Mesenchymal stem cell (in vitro differentiated cells and primary cell): ENCODE data around the gene ZNF558.

Experiments
- DNase-seq: peaks from one replicate; pipeline ENCODE4 v3.0.0-alpha.2; 2013
- H2AFZ ChIP-seq: one replicate; pipeline ENCODE4 v1.6.1; 2013; ENCODE audit warnings: low read depth, mild to moderate bottlenecking, control low read depth, inconsistent platforms, low read length, moderate library complexity
- H2AK5ac ChIP-seq: 2 replicates; pipeline ENCODE4 v1.6.1; 2013; ENCODE audit warnings: low read length, moderate library complexity, mild to moderate bottlenecking, inconsistent platforms; ENCODE audit not compliant: severe bottlenecking
- H2BK120ac ChIP-seq: one replicate; pipeline ENCODE4 v1.6.1; 2013; ENCODE audit warnings: low read depth, mild to moderate bottlenecking, inconsistent platforms, low read length, moderate library complexity
- H2BK12ac ChIP-seq, 2 experiments: one replicate each; pipeline ENCODE4 v1.6.1; 2013; ENCODE audit warnings: inconsistent platforms in 2 of 2, low read length in 2 of 2, mild to moderate bottlenecking in 2 of 2, moderate library complexity in 2 of 2, control low read depth in 1 of 2
- H2BK15ac ChIP-seq: one replicate; pipeline ENCODE4 v1.6.1; 2013; ENCODE audit warnings: mild to moderate bottlenecking, low read depth, inconsistent platforms; ENCODE audit not compliant: poor library complexity, severe bottlenecking
- H2BK5ac ChIP-seq: 2 replicates; pipeline ENCODE4 v1.6.1; 2013; ENCODE audit warnings: low read depth, mild to moderate bottlenecking, low read length, control low read depth, inconsistent platforms; ENCODE audit not compliant: poor library complexity, severe bottlenecking
- H3K14ac ChIP-seq, 2 experiments: one replicate each; pipeline ENCODE4 v1.6.1; 2013; ENCODE audit warnings: inconsistent platforms in 2 of 2, low read length in 2 of 2, control low read depth in 1 of 2, mild to moderate bottlenecking in 1 of 2, moderate library complexity in 1 of 2
- H3K18ac ChIP-seq, 2 experiments: one replicate each; pipeline ENCODE4 v1.6.1; 2013; ENCODE audit warnings: inconsistent platforms in 2 of 2, low read length in 2 of 2, control low read depth in 1 of 2, low read depth in 1 of 2, mild to moderate bottlenecking in 1 of 2
- H3K23ac ChIP-seq, 2 experiments: one replicate each; pipeline ENCODE4 v1.6.1; 2013; ENCODE audit warnings: inconsistent platforms in 2 of 2, low read length in 2 of 2, mild to moderate bottlenecking in 2 of 2, moderate library complexity in 2 of 2, control low read depth in 1 of 2
- H3K27ac ChIP-seq: 2 replicates; pipeline ENCODE4 v1.5.1; 2013; ENCODE audit warnings: mild to moderate bottlenecking, moderate library complexity, low read length, control low read depth, inconsistent platforms; ENCODE audit not compliant: poor library complexity, severe bottlenecking
- H3K27me3 ChIP-seq, 2 experiments: 2 replicates each; pipeline versions ENCODE4 v1.6.1 to v1.7.0; 2013; ENCODE audit warnings: low read length in 2 of 2, mild to moderate bottlenecking in 2 of 2, moderate library complexity in 2 of 2, control low read depth in 1 of 2, inconsistent platforms in 1 of 2; ENCODE audit not compliant: control insufficient read depth in 1 of 2, insufficient read depth in 1 of 2
- H3K36me3 ChIP-seq, 2 experiments: 2 replicates each; pipeline versions ENCODE4 v1.6.1 to v1.7.0; 2013; ENCODE audit warnings: low read length in 2 of 2, control low read depth in 1 of 2, inconsistent platforms in 1 of 2, low read depth in 1 of 2, mild to moderate bottlenecking in 1 of 2; ENCODE audit not compliant: insufficient read depth in 2 of 2, control insufficient read depth in 1 of 2
- H3K4ac ChIP-seq, 2 experiments: one replicate each; pipeline ENCODE4 v1.6.1; 2013; ENCODE audit warnings: inconsistent platforms in 2 of 2, low read length in 2 of 2, mild to moderate bottlenecking in 2 of 2, moderate library complexity in 2 of 2, control low read depth in 1 of 2, low read depth in 1 of 2
- H3K4me1 ChIP-seq: 2 replicates; pipeline ENCODE4 v1.6.1; 2013; ENCODE audit warnings: low read depth, low read length, control low read depth; ENCODE audit not compliant: control insufficient read depth, insufficient read depth
- H3K4me2 ChIP-seq: 2 replicates; pipeline ENCODE4 v1.6.1; 2013; ENCODE audit warnings: low read length, mild to moderate bottlenecking, inconsistent platforms; ENCODE audit not compliant: poor library complexity, severe bottlenecking
- H3K4me3 ChIP-seq, 2 experiments: 2 replicates each; pipeline versions ENCODE4 v1.5.1 to v1.7.0; 2013; ENCODE audit warnings: low read length in 2 of 2, mild to moderate bottlenecking in 2 of 2, control low read depth in 1 of 2, low read depth in 1 of 2; ENCODE audit not compliant: insufficient read depth in 1 of 2
- H3K79me1 ChIP-seq: replicated peaks from 2 replicates; pipeline ENCODE4 v1.6.1; 2013; ENCODE audit warnings: mild to moderate bottlenecking, control low read depth, low read length, inconsistent platforms; ENCODE audit not compliant: poor library complexity, severe bottlenecking
- H3K9ac ChIP-seq: 2 replicates; pipeline ENCODE4 v1.7.0; 2013; ENCODE audit warnings: mild to moderate bottlenecking, low read length, moderate library complexity
- H3K9me3 ChIP-seq: 2 replicates; pipeline ENCODE4 v1.7.0; 2013; ENCODE audit warnings: mild to moderate bottlenecking, low read length; ENCODE audit not compliant: control insufficient read depth
- H4K8ac ChIP-seq: one replicate; pipeline ENCODE4 v1.6.1; 2013; ENCODE audit warnings: inconsistent platforms, mild to moderate bottlenecking, low read length, moderate library complexity
- H4K91ac ChIP-seq: one replicate; pipeline ENCODE4 v1.6.1; 2013; ENCODE audit warnings: mild to moderate bottlenecking, low read length, inconsistent platforms
- WGBS: methylation state at CpG from one replicate; pipeline ENCODE4 v1.1.7; 2013; ENCODE audit warnings: mixed read lengths; 5-methylcytosine and 5-hydroxymethylcytosine counted together

ZNF558 gene

DNA sequence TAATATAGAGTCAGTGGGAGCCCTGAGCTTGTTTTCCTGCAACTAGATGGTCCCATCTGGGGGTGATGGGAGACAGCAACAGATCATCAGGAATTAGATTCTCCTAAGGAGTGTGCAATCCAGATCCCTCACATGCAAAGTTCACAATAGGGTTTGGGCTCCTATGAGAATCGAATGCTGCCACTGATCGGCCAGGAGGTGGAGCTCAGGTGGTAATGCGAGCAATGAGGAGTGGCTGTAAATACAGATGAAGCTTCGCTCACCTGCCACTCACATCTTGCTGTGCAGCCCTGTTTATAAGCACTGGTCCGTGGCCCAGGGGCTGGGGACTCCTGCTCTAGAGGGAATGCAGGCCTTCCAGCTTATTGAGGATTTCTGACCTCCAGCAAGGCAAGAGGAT, 5.7 kb downstream of the ZNF558 start:
- Histone ChIP-seq H2BK120ac (no peak overlapping the region), H3K27ac (no peak overlapping the region), H2AK5ac (no peak overlapping the region), H3K27me3 (no peaks in the 10 kb centered on the region), H3K4me3 (no peak overlapping the region), H2BK5ac (no peak overlapping the region), H3K4me1 (peaks cover under 1% of the 10 kb centered on the region), H3K79me1 (peaks cover 14% of the 10 kb centered on the region), H2BK15ac (no peak overlapping the region), H3K36me3 (peaks cover 52 to 87% of the 10 kb centered on the region in 2 experiments), H3K23ac (no peak overlapping the region), H2BK12ac (no peak overlapping the region), H3K9me3 (peaks cover 33% of the 10 kb centered on the region), H3K4me2 (no peak overlapping the region), H3K14ac (no peak overlapping the region), H4K91ac (no peak overlapping the region), H3K4ac (no peak overlapping the region), H2AFZ (no peak overlapping the region), H3K18ac (no peak overlapping the region), H3K9ac (no peak overlapping the region), H4K8ac (no peak overlapping the region)
- no peak for DNase-seq
- WGBS = 93% methylated on average over 5 of the region's 5 CpGs

DNA sequence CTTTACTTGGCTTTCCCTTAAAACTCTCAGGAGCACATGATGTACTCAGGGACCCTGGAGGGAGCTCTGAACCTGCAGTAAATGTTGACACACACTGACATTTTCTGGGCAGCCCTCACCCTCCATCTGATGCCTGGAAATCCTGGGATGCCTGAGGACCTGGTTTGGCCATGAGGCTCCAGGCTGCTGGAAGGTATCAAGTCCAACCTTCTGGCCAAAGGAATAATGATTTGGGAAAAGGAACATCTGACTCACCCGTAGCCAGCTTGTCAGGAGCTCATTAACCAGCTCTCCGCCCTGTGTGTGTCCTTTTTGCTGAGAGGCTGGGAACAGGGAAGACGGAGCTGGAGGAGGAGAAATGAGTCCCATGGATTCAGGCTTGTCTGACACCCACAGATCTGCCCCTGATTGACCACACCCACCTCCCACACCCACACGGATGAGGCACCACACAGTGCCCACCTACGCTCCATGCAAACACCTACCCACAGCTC, 10.3 kb downstream of the ZNF558 start:
- Histone ChIP-seq H3K36me3 (peaks cover 72 to 98% of the 10 kb centered on the region in 2 experiments), H4K91ac (no peak overlapping the region), H2BK12ac (no peak overlapping the region), H2AFZ (no peak overlapping the region), H3K27ac (no peak overlapping the region), H4K8ac (no peak overlapping the region), H3K14ac (no peak overlapping the region), H3K4me3 (no peak overlapping the region), H2BK15ac (no peak overlapping the region), H3K27me3 (no peaks in the 10 kb centered on the region), H3K4me1 (no peaks in the 10 kb centered on the region), H3K23ac (no peak overlapping the region), H2BK5ac (no peak overlapping the region), H3K79me1 (peaks cover 11% of the 10 kb centered on the region), H3K4ac (no peak overlapping the region), H3K4me2 (no peak overlapping the region), H3K9ac (no peak overlapping the region), H3K18ac (no peak overlapping the region), H3K9me3 (peaks cover 76% of the 10 kb centered on the region), H2BK120ac (no peak overlapping the region), H2AK5ac (no peak overlapping the region)
- WGBS = 93% methylated on average over 5 of the region's 5 CpGs
- DNase-seq = no peak

DNA sequence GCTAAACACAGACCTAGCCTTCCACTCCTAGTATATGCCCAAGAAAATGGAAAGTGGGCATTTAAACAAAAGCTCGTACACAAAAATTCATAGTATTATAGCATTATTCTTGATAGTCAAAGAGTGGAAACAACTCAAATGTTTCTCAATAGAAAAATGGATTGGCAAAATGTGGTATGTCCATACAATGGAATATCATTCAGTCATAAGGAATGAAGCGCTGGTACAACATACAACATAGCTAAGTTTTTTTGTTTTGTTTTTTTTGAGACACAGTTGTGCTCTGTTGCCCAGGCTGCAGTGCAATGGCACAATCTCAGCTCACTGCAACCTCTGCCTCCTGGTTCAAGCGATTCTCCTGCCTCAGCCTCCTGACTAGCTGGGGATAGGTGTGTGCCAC, 11.9 kb downstream of the ZNF558 start:
- 94% methylated on average over 2 of the region's 3 CpGs for WGBS

DNA sequence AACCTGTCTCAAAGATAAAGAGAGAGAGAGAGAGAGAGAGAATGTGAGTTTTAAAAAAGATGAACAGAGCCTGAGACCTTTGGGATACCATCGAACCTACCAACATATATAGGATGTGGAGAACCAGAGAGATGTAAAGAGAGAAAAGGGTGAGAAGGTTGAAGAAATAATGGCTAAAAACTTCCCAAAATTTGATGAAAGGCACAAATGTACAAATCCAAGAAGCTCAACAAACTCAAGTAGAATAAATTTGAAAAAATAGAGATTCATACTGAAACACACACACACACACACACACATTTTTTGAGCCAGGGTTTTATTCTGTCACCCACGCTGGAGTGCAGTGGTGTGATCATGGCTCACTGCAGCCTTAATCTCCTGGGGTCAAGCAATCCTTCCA, 16.3 kb downstream of the ZNF558 start:
- Histone ChIP-seq H2AK5ac (no peak overlapping the region), H3K4me2 (no peak overlapping the region), H3K4me1 (no peaks in the 10 kb centered on the region), H3K9me3 (peaks cover 97% of the 10 kb centered on the region), H3K4me3 (peak overlapping the region in 1 of 2 experiments; percentile 46), H3K14ac (no peak overlapping the region), H4K8ac (no peak overlapping the region), H3K18ac (no peak overlapping the region), H2BK120ac (no peak overlapping the region), H2BK5ac (no peak overlapping the region), H3K27ac (no peak overlapping the region), H3K9ac (no peak overlapping the region), H3K27me3 (no peaks in the 10 kb centered on the region), H3K4ac (no peak overlapping the region), H4K91ac (no peak overlapping the region), H3K79me1 (peaks cover 7% of the 10 kb centered on the region), H3K23ac (no peak overlapping the region), H2BK15ac (no peak overlapping the region), H3K36me3 (peaks cover 55 to 100% of the 10 kb centered on the region in 2 experiments), H2AFZ (no peak overlapping the region), H2BK12ac (no peak overlapping the region)
- no peak for DNase-seq
- 90% methylated on average over 1 of the region's 2 CpGs for WGBS

More for the DNA sequence above, 11.9 kb downstream of the ZNF558 start:
- Histone ChIP-seq H2AK5ac (no peak overlapping the region), H3K79me1 (peaks cover 10% of the 10 kb centered on the region), H3K4me2 (no peak overlapping the region), H2BK15ac (no peak overlapping the region), H3K27me3 (no peaks in the 10 kb centered on the region), H3K27ac (no peak overlapping the region), H2AFZ (no peak overlapping the region), H3K4me3 (no peak overlapping the region), H3K18ac (no peak overlapping the region), H3K9ac (no peak overlapping the region), H3K23ac (no peak overlapping the region), H3K36me3 (peaks cover 73 to 98% of the 10 kb centered on the region in 2 experiments), H3K9me3 (peaks cover 89% of the 10 kb centered on the region), H2BK5ac (no peak overlapping the region), H3K4me1 (no peaks in the 10 kb centered on the region), H3K4ac (no peak overlapping the region), H3K14ac (no peak overlapping the region), H4K91ac (no peak overlapping the region), H2BK12ac (no peak overlapping the region), H2BK120ac (no peak overlapping the region), H4K8ac (no peak overlapping the region)
- DNase-seq = no peak
